PC-9 (cell line): ENCODE results near the gene EID1. TPM values are rescaled to one million over a fixed set of nuclear protein-coding genes. Genes with fewer than 3 reads are reported as not detected.

Experiments used
- BruUV-seq: library from RNA; stranded (reverse); fragments of 400-500 nt; replicated peaks from 2 replicates; lab custom pipeline; 2021; lab: Mats Ljungman, UMichigan
- CTCF ChIA-PET: fragments of 300-600 bp; sonication (Branson Sonifier 250); formaldehyde crosslinking; loops from one replicate; lab custom pipeline; 2022; ENCODE audit warnings: antibody characterized with exemption; lab: Charles Lee
- POLR2A ChIA-PET: fragments of 300-600 bp; sonication (Branson Sonifier 250); formaldehyde crosslinking; loops from one replicate; lab custom pipeline; 2022; ENCODE audit warnings: antibody characterized with exemption; ENCODE audit not compliant: unreplicated experiment; lab: Charles Lee
- DNase-seq, 2 experiments: peaks; one replicate each; pipeline versions ENCODE4 v3.0.0 to v3.0.0-alpha.2; 2015 to 2022; ENCODE audit warnings: mixed read lengths in 1 of 2
- H2AFZ ChIP-seq: fragments of 200-600 bp; sonication (generic); 2 replicates; pipeline ENCODE4 v1.8.1; 2017; ENCODE audit warnings: antibody characterized with exemption
- H3F3A ChIP-seq: fragments of 200-600 bp; sonication (generic); 2 replicates; pipeline ENCODE4 v1.8.1; 2017; ENCODE audit warnings: antibody characterized with exemption, mild to moderate bottlenecking, low read depth; ENCODE audit not compliant: insufficient read depth
- H3K27ac ChIP-seq: fragments of 200-600 bp; sonication (generic); 2 replicates; pipeline ENCODE4 v1.6.1; 2016; ENCODE audit warnings: mixed run types
- H3K27me3 ChIP-seq: fragments of 200-600 bp; sonication (generic); 2 replicates; pipeline ENCODE4 v1.6.1; 2016; ENCODE audit warnings: low read depth, mixed run types; ENCODE audit not compliant: insufficient read depth
- H3K36me3 ChIP-seq: fragments of 200-600 bp; sonication (generic); 2 replicates; pipeline ENCODE4 v1.6.1; 2016; ENCODE audit warnings: low read depth, mixed run types
- H3K4me1 ChIP-seq: fragments of 200-600 bp; sonication (generic); replicated peaks from 2 replicates; pipeline ENCODE4 v1.6.1; 2016; ENCODE audit warnings: mixed run types; ENCODE audit not compliant: insufficient read depth
- H3K4me2 ChIP-seq: fragments of 200-600 bp; sonication (generic); 2 replicates; pipeline ENCODE4 v1.6.1; 2017; ENCODE audit warnings: mixed run types
- H3K4me3 ChIP-seq: fragments of 200-600 bp; sonication (generic); 2 replicates; pipeline ENCODE4 v1.6.1; 2016; ENCODE audit warnings: mixed run types
- H3K79me2 ChIP-seq: fragments of 200-600 bp; sonication (generic); 2 replicates; pipeline ENCODE4 v1.6.1; 2017; ENCODE audit warnings: low read depth, mixed run types
- H3K9me2 ChIP-seq: fragments of 200-600 bp; sonication (generic); 2 replicates; pipeline ENCODE4 v1.8.1; 2017; ENCODE audit warnings: mild to moderate bottlenecking; ENCODE audit not compliant: insufficient read depth
- H3K9me3 ChIP-seq: fragments of 200-600 bp; sonication (generic); 2 replicates; pipeline ENCODE4 v1.8.1; 2016; ENCODE audit warnings: low read depth; ENCODE audit not compliant: insufficient read depth
- H4K20me1 ChIP-seq: fragments of 200-600 bp; sonication (generic); 2 replicates; pipeline ENCODE4 v1.8.1; 2017; ENCODE audit not compliant: insufficient read depth
- CTCF ChIP-seq: fragments of 200-600 bp; sonication (generic); conservative IDR thresholded peaks from 2 replicates; pipeline ENCODE4 v1.6.1; 2017; ENCODE audit warnings: mixed run types, antibody characterized with exemption, mild to moderate bottlenecking, moderate library complexity
- EZH2 ChIP-seq: fragments of 200-600 bp; sonication (generic); IDR thresholded peaks from 2 replicates; pipeline ENCODE4 v1.8.0; 2017; ENCODE audit warnings: antibody characterized with exemption, low read depth
- intact Hi-C: fragments of 100-400 bp; cut with micrococcal nuclease; formaldehyde crosslinking; loops from one replicate; pipeline ENCODE4 v1.10.0; 2022; ENCODE audit not compliant: unreplicated experiment
- total RNA-seq: library from RNA; stranded (reverse); gene quantifications from 2 replicates; pipeline ENCODE4 v1.2.3, GENCODE V29; 2021

Gene EID1
- total RNA-seq, 1 experiment from 2014 or later, result 73.9 TPM

DNA sequence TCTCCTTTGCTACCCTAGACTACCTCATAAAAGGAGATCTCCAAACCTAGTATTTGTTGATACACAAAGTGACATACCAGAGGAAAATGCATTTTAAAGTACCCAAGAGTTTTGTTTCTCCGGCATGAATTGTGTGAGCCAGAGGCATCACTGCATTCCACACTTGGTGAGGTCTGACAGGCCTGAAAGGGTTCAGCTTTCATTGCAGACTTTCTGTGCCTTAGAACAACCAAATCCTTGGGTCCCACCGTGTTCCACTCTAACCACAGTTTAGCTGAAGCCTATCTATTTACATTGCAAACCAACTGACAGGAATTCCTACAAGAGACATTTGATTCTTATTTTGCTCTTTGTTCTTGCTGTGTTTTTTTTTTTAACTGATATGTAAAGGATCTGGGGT is 21.0 kb upstream of the EID1 start:
- ChIA-PET CTCF (interaction anchor here (0.7 kb wide), 1 partner anchor 153 kb away, joined by 3 read pairs; no protein-coding TSS in a partner anchor), POLR2A (no interaction called here)
- no peak overlapping the region for H3K4me2 ChIP-seq
- no peaks in the 10 kb centered on the region for H3K9me3 ChIP-seq
- H3K27me3 ChIP-seq, result no peaks in the 10 kb centered on the region
- H3K79me2 ChIP-seq, result no peaks in the 10 kb centered on the region
- H3K4me1 ChIP-seq, result peaks cover 11% of the 10 kb centered on the region; the same call in 1 of the 2 replicates
- no peak overlapping the region for H2AFZ ChIP-seq
- TF ChIP-seq EZH2 (no peak), CTCF (no peak)
- BruUV-seq, result no TSS peak
- H3F3A ChIP-seq, result no peaks in the 10 kb centered on the region
- intact Hi-C loops, result no loop called here
- DNase-seq, result no peak
- H4K20me1 ChIP-seq, result no peaks in the 10 kb centered on the region
- H3K9me2 ChIP-seq, result no peaks in the 10 kb centered on the region
- H3K27ac ChIP-seq, result no peak overlapping the region
- no peak overlapping the region for H3K4me3 ChIP-seq
- no peaks in the 10 kb centered on the region for H3K36me3 ChIP-seq

GRCh38 chr15:48858401-48858800 is 19.5 kb upstream of the EID1 start:
- TF ChIP-seq CTCF (no peak), EZH2 (no peak)
- peaks cover 11% of the 10 kb centered on the region; the same call in 1 of the 2 replicates for H3K4me1 ChIP-seq
- CTCF ChIA-PET, result interaction anchor here (0.6 kb wide), 2 partner anchors 279 to 1258 kb away, joined by 3 read pairs; no protein-coding TSS in a partner anchor
- POLR2A ChIA-PET, result no interaction called here
- no TSS peak for BruUV-seq
- H3K27me3 ChIP-seq, result no peaks in the 10 kb centered on the region
- H3K4me2 ChIP-seq, result 0 out of 2 replicates have a peak overlapping the region, but pooled peaks have one; percentile 12
- H3K79me2 ChIP-seq, result no peaks in the 10 kb centered on the region
- no peak overlapping the region for H2AFZ ChIP-seq
- H3K9me2 ChIP-seq, result no peaks in the 10 kb centered on the region
- intact Hi-C loops, result no loop called here
- H3K27ac ChIP-seq, result no peak overlapping the region
- DNase-seq, result peak; percentile 7 to 34
- no peaks in the 10 kb centered on the region for H3K36me3 ChIP-seq
- no peaks in the 10 kb centered on the region for H3F3A ChIP-seq
- no peak overlapping the region for H3K4me3 ChIP-seq
- no peaks in the 10 kb centered on the region for H3K9me3 ChIP-seq
- H4K20me1 ChIP-seq, result no peaks in the 10 kb centered on the region

GRCh38 chr15:48859426-48859825 is 18.5 kb upstream of the EID1 start:
- intact Hi-C loops, result no loop called here
- no TSS peak for BruUV-seq
- no peaks in the 10 kb centered on the region for H3F3A ChIP-seq
- no peak overlapping the region for H3K4me2 ChIP-seq
- TF ChIP-seq EZH2, result no peak
- no peak for TF ChIP-seq CTCF
- peaks cover 11% of the 10 kb centered on the region; the same call in 1 of the 2 replicates for H3K4me1 ChIP-seq
- no peak for DNase-seq
- no peak overlapping the region for H2AFZ ChIP-seq
- no peaks in the 10 kb centered on the region for H3K79me2 ChIP-seq
- ChIA-PET CTCF (no interaction called here), POLR2A (no interaction called here)
- no peak overlapping the region for H3K4me3 ChIP-seq
- no peaks in the 10 kb centered on the region for H3K9me2 ChIP-seq
- H3K9me3 ChIP-seq, result no peaks in the 10 kb centered on the region
- no peaks in the 10 kb centered on the region for H4K20me1 ChIP-seq
- no peak overlapping the region for H3K27ac ChIP-seq
- no peaks in the 10 kb centered on the region for H3K27me3 ChIP-seq
- no peaks in the 10 kb centered on the region for H3K36me3 ChIP-seq
